H1 (cell line): ENCODE data around the gene KPNA6. TPM values are rescaled to one million over a fixed set of nuclear protein-coding genes. Genes with fewer than 3 reads are reported as not detected.

Source experiments
- BRCA1 ChIP-seq: IDR thresholded peaks from 2 replicates; pipeline ENCODE4 v1.6.1; 2012; ENCODE audit warnings: low read depth, low read length, improper control_type of control experiment
- CEBPB ChIP-seq: IDR thresholded peaks from 2 replicates; pipeline ENCODE4 v1.6.1; 2012; ENCODE audit warnings: low read depth, low read length
- EGR1 ChIP-seq: IDR thresholded peaks from 2 replicates; pipeline ENCODE4 v1.6.1; 2011; ENCODE audit warnings: low read depth, low read length, borderline replicate concordance
- JUN ChIP-seq: IDR thresholded peaks from 2 replicates; pipeline ENCODE4 v1.6.1; 2011; ENCODE audit warnings: low read depth, mild to moderate bottlenecking, improper control_type of control experiment, low read length
- SIN3A ChIP-seq, 2 experiments: IDR thresholded peaks in 1 of 2; conservative IDR thresholded peaks in 1 of 2; 2 replicates each; pipeline ENCODE4 v1.6.1; 2011 to 2012; ENCODE audit warnings: low read length in 2 of 2, improper control_type of control experiment in 1 of 2, low read depth in 1 of 2, mild to moderate bottlenecking in 1 of 2
- TAF7 ChIP-seq: optimal IDR thresholded peaks from 2 replicates; pipeline ENCODE3; 2011; ENCODE audit warnings: low read depth, mild to moderate bottlenecking, inconsistent platforms, low read length, moderate library complexity, borderline replicate concordance
- polyA plus RNA-seq, 7 experiments: library from polyadenylated mRNA; depleted of rRNA in 3 of 7; stranded (reverse) in 5 of 7; unstranded in 2 of 7; fragments of >200 nt in 5 of 7; fragments of 200-250 nt in 2 of 7; gene quantifications; 1 replicate in 5 of 7; 2 replicates in 1 of 7; 4 replicates in 1 of 7; pipeline versions ENCODE4 v1.2.1 to v1.2.3, GENCODE V29; 2011 to 2013; ENCODE audit warnings: missing spikeins in 2 of 7, mixed read lengths in 2 of 7
- total RNA-seq: library from RNA; stranded (reverse); fragmentation: NEBNext Ultra II Directional; extraction: Animal tissue kit (Norgen Biotek cat#: 25700); gene quantifications from 2 replicates; pipeline ENCODE4 v1.2.1, GENCODE V29; 2021
- TF ChIP-seq, protein P1 (sequence below): fragments of 300-600 bp; sonication (generic); IDR thresholded peaks from 2 replicates; pipeline ENCODE4 v1.7.1; 2012; ENCODE audit warnings: low read length, moderate library complexity, mild to moderate bottlenecking, inconsistent platforms; ENCODE audit not compliant: insufficient replicate concordance

Gene KPNA6
- total and polyA plus RNA-seq, 2 of the 8 experiments (the other 6 are each of a cell fraction or from before 2014, with no cell fraction given) = 24.2 to 120 TPM

DNA sequence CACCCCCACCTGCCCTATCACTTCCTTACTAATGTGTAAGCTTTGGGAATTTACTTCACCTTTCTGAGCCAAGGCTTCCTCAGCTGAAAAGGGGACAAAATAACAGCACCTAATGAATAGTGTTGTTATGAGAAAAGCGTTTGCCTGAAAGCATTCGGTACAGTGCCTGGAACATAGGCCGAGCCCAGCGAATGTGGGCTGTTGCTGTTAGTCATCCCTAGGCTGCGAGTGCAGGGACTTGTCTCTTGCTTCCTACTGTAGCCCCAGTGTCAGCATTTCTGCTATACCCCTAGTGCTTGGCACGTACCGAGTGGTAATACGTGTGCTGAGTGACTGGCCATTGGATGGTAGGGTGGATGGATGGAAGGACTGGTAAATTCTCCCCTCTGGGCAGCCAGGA is 16.7 kb upstream of the KPNA6 start (continued):
- TF ChIP-seq, protein P1, sequence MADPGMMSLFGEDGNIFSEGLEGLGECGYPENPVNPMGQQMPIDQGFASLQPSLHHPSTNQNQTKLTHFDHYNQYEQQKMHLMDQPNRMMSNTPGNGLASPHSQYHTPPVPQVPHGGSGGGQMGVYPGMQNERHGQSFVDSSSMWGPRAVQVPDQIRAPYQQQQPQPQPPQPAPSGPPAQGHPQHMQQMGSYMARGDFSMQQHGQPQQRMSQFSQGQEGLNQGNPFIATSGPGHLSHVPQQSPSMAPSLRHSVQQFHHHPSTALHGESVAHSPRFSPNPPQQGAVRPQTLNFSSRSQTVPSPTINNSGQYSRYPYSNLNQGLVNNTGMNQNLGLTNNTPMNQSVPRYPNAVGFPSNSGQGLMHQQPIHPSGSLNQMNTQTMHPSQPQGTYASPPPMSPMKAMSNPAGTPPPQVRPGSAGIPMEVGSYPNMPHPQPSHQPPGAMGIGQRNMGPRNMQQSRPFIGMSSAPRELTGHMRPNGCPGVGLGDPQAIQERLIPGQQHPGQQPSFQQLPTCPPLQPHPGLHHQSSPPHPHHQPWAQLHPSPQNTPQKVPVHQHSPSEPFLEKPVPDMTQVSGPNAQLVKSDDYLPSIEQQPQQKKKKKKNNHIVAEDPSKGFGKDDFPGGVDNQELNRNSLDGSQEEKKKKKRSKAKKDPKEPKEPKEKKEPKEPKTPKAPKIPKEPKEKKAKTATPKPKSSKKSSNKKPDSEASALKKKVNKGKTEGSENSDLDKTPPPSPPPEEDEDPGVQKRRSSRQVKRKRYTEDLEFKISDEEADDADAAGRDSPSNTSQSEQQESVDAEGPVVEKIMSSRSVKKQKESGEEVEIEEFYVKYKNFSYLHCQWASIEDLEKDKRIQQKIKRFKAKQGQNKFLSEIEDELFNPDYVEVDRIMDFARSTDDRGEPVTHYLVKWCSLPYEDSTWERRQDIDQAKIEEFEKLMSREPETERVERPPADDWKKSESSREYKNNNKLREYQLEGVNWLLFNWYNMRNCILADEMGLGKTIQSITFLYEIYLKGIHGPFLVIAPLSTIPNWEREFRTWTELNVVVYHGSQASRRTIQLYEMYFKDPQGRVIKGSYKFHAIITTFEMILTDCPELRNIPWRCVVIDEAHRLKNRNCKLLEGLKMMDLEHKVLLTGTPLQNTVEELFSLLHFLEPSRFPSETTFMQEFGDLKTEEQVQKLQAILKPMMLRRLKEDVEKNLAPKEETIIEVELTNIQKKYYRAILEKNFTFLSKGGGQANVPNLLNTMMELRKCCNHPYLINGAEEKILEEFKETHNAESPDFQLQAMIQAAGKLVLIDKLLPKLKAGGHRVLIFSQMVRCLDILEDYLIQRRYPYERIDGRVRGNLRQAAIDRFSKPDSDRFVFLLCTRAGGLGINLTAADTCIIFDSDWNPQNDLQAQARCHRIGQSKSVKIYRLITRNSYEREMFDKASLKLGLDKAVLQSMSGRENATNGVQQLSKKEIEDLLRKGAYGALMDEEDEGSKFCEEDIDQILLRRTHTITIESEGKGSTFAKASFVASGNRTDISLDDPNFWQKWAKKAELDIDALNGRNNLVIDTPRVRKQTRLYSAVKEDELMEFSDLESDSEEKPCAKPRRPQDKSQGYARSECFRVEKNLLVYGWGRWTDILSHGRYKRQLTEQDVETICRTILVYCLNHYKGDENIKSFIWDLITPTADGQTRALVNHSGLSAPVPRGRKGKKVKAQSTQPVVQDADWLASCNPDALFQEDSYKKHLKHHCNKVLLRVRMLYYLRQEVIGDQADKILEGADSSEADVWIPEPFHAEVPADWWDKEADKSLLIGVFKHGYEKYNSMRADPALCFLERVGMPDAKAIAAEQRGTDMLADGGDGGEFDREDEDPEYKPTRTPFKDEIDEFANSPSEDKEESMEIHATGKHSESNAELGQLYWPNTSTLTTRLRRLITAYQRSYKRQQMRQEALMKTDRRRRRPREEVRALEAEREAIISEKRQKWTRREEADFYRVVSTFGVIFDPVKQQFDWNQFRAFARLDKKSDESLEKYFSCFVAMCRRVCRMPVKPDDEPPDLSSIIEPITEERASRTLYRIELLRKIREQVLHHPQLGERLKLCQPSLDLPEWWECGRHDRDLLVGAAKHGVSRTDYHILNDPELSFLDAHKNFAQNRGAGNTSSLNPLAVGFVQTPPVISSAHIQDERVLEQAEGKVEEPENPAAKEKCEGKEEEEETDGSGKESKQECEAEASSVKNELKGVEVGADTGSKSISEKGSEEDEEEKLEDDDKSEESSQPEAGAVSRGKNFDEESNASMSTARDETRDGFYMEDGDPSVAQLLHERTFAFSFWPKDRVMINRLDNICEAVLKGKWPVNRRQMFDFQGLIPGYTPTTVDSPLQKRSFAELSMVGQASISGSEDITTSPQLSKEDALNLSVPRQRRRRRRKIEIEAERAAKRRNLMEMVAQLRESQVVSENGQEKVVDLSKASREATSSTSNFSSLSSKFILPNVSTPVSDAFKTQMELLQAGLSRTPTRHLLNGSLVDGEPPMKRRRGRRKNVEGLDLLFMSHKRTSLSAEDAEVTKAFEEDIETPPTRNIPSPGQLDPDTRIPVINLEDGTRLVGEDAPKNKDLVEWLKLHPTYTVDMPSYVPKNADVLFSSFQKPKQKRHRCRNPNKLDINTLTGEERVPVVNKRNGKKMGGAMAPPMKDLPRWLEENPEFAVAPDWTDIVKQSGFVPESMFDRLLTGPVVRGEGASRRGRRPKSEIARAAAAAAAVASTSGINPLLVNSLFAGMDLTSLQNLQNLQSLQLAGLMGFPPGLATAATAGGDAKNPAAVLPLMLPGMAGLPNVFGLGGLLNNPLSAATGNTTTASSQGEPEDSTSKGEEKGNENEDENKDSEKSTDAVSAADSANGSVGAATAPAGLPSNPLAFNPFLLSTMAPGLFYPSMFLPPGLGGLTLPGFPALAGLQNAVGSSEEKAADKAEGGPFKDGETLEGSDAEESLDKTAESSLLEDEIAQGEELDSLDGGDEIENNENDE = no peak
- TF ChIP-seq TAF7 (no peak), SIN3A (conservative IDR thresholded peaks at IDR 0.05 in 1 of 2, IDR thresholded peaks at IDR 0.05 in 1 of 2; ENCODE audit: low read depth in 1 of 2, low read length in 2 of 2) (no peak), EGR1 (no peak), JUN (no peak), BRCA1 (no peak), CEBPB (no peak)
